Measurements from ENCODE around the gene G6PC1.
"Not testable (repeated sequence)": the region's sequence is repeated elsewhere in the genome, so short reads cannot be mapped to it uniquely, and the experiment has no call there.

G6PC1 gene

DNA sequence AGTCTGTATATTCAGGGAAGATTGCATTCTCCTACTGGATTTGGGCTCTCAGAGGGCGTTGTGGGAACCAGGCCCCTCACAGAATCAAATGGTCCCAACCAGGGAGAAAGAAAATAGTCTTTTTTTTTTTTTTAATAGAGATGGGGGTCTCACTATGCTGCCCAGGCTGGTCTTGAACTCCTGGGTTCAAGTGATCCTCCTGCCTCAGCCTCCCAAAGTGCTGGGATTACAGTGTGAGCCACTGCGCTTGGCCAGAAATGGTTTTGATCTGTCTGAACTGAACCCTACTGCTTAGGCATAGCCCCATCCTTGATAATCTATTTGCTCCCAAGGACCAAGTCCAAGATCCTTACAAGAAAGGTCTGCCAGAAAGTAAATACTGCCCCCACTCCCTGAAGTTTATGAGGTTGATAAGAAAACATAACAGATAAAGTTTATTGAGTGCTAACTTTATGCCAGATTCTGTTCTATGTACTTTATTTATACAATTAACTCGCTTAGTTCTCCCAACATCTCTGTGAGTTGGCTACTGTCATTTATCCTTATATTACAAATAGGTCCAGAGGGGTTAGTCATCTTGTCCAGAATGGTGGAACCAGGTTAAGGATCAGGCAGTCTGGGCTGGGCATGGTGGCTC, 13.5 kb downstream of the G6PC1 start:
- Histone ChIP-seq H3K4me1 (ENCODE audit: control insufficient read depth in 1 of 2, insufficient read depth in 1 of 2, low read depth in 1 of 2, low read length in 1 of 2) (no peaks in the 10 kb centered on the region), H3K9me3 (no peaks in the 10 kb centered on the region), H3K27me3 (no peaks in the 10 kb centered on the region), H3K27ac (no peak overlapping the region), H3K4me3 (ENCODE audit: low read depth in 1 of 2, low read length in 1 of 2) (no peak overlapping the region), H3K36me3 (no peaks in the 10 kb centered on the region)
- TF ChIP-seq, protein P1, sequence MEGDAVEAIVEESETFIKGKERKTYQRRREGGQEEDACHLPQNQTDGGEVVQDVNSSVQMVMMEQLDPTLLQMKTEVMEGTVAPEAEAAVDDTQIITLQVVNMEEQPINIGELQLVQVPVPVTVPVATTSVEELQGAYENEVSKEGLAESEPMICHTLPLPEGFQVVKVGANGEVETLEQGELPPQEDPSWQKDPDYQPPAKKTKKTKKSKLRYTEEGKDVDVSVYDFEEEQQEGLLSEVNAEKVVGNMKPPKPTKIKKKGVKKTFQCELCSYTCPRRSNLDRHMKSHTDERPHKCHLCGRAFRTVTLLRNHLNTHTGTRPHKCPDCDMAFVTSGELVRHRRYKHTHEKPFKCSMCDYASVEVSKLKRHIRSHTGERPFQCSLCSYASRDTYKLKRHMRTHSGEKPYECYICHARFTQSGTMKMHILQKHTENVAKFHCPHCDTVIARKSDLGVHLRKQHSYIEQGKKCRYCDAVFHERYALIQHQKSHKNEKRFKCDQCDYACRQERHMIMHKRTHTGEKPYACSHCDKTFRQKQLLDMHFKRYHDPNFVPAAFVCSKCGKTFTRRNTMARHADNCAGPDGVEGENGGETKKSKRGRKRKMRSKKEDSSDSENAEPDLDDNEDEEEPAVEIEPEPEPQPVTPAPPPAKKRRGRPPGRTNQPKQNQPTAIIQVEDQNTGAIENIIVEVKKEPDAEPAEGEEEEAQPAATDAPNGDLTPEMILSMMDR (IDR thresholded peaks at IDR 0.05): no peak

- not testable (repeated sequence) for H3K27me3 ChIP-seq; H3K4me1 ChIP-seq (ENCODE audit: control insufficient read depth in 1 of 2, insufficient read depth in 1 of 2, low read depth in 1 of 2, low read length in 1 of 2); H3K27ac ChIP-seq; H3K36me3 ChIP-seq; H3K9me3 ChIP-seq; H3K4me3 ChIP-seq (ENCODE audit: low read depth in 1 of 2, low read length in 1 of 2)
Measured at GRCh38 chr17:42915288-42915687, 14.7 kb downstream of the G6PC1 start.

DNA sequence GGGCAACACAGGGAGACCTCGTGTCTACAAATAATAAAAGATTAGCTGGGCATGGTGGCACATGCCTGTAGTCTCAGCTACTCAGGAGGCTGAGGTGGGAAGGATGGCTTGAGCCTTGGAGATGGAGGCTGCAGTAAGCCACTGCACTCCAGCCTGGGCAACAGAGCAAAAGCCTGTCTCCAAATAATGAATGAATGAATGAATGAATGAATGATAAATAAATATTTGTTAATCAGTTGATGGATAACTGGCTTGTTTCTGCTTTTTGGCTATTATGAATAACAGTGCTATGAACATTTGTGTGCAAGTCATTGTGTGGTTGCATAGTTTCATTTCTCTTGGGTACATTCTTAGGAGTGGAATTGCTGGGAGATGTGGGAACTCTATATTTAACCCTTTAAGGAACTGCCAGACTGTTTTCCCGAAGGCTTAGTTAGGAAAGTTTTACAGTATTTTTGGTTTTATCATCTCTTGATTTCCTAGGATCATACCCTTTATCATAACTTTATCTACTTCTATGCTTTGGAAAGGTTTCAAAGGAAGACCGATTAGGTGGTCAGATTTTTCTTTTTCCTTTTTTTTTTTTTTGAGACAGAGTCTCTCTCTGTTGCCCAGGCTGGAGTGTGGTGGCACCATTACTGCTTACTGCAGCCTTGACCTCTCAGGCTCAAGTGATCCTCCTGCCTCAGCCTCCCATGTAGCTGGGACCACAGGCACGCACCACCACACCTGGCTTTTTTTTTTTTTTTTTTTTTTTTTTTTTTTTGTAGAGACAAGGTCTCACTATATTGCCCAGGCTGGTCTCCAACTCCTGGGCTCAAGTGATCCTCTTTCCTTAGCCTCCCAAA, 16.0 kb downstream of the G6PC1 start:
- not testable (repeated sequence) for H3K4me3 ChIP-seq (ENCODE audit: low read depth in 1 of 2, low read length in 1 of 2); H3K36me3 ChIP-seq; H3K4me1 ChIP-seq (ENCODE audit: control insufficient read depth in 1 of 2, insufficient read depth in 1 of 2, low read depth in 1 of 2, low read length in 1 of 2); H3K9me3 ChIP-seq; H3K27ac ChIP-seq; H3K27me3 ChIP-seq

- TF ChIP-seq, protein P1 (IDR thresholded peaks at IDR 0.05): no peak
Measured at GRCh38 chr17:42917236-42917603, 16.6 kb downstream of the G6PC1 start.

DNA sequence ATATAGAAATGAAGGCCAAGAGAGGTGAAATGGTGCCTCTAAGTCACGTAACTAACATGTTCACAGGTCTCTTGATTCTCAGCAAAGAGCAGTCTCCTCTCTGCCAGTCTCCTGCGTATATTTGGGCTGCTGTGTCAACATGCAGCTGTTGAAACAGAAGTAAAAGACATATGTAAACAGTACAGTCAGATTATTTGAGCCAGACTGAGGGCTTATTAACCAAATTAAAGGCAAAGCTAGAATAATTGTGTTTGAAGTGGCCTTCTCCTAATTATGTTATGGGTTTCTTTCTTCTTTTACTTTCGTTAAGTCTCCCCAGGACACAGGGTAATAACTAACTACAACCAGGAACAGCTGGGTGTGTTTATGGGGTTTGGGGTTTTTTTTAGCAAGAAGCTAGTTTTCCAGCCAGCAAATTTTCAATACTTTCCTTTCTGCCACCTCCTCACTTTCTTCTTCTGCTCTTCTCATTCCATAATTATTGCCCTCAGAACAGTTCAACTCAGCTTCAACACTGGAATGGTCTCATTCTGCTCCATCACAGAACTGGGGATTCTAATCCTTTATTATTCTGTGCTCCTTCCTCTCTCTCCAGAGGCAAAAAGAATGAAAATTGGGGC, 18.4 kb downstream of the G6PC1 start:
- Histone ChIP-seq H3K4me1 (ENCODE audit: control insufficient read depth in 1 of 2, insufficient read depth in 1 of 2, low read depth in 1 of 2, low read length in 1 of 2) (no peaks in the 10 kb centered on the region), H3K4me3 (ENCODE audit: low read depth in 1 of 2, low read length in 1 of 2) (no peak overlapping the region), H3K27me3 (no peaks in the 10 kb centered on the region), H3K9me3 (no peaks in the 10 kb centered on the region), H3K36me3 (no peaks in the 10 kb centered on the region), H3K27ac (no peak overlapping the region)
- TF ChIP-seq, protein P1 (IDR thresholded peaks at IDR 0.05): no peak

More at GRCh38 chr17:42917236-42917603, 16.6 kb downstream of the G6PC1 start:
- Histone ChIP-seq H3K27ac (no peak overlapping the region), H3K4me1 (ENCODE audit: control insufficient read depth in 1 of 2, insufficient read depth in 1 of 2, low read depth in 1 of 2, low read length in 1 of 2) (no peaks in the 10 kb centered on the region), H3K4me3 (ENCODE audit: low read depth in 1 of 2, low read length in 1 of 2) (no peak overlapping the region), H3K36me3 (no peaks in the 10 kb centered on the region), H3K27me3 (no peaks in the 10 kb centered on the region), H3K9me3 (no peaks in the 10 kb centered on the region)

- H3K27me3 ChIP-seq; H3K4me3 ChIP-seq (ENCODE audit: low read depth in 1 of 2, low read length in 1 of 2); H3K9me3 ChIP-seq; H3K27ac ChIP-seq; H3K36me3 ChIP-seq; H3K4me1 ChIP-seq (ENCODE audit: control insufficient read depth in 1 of 2, insufficient read depth in 1 of 2, low read depth in 1 of 2, low read length in 1 of 2): not testable (repeated sequence)
Measured at GRCh38 chr17:42919522-42920077, 19.0 kb downstream of the G6PC1 start.

Measured in neutrophil (primary cell).